Astrocyte of the hippocampus (primary cell): ENCODE data around the gene ATG4C.
A peak's percentile ranks its signal among the peaks of the same experiment; 100 is the strongest.
"Not testable (repeated sequence)": the region's sequence is repeated elsewhere in the genome, so short reads cannot be mapped to it uniquely, and the experiment has no call there.

ENCODE experiments used
- DNase-seq: peaks from one replicate; pipeline ENCODE4 v3.0.0; 2011; ENCODE audit warnings: low read depth, low spot score

Gene ATG4C

GRCh38 chr1:62774006-62774405 is 9.9 kb upstream of the ATG4C start:
- DNase-seq, result no peak

- peak; percentile 18 for DNase-seq
These were observed 8.8 kb upstream of the ATG4C start for GRCh38 chr1:62774971-62775595.

- no peak for DNase-seq
These were observed 5.7 kb upstream of the ATG4C start for GRCh38 chr1:62778208-62778607.

- DNase-seq, result peak; percentile 11
These were observed 1.9 kb upstream of the ATG4C start for GRCh38 chr1:62781841-62782543.

- DNase-seq, result not testable (repeated sequence)
These were observed 1.3 kb upstream of the ATG4C start for GRCh38 chr1:62782544-62783212.

- DNase-seq, result no peak
These were observed 805 bp downstream of the ATG4C start for GRCh38 chr1:62784509-62785365.

- no peak for DNase-seq
These were observed 6.8 kb downstream of the ATG4C start for GRCh38 chr1:62790716-62791115.

GRCh38 chr1:62794053-62794452 is 10.1 kb downstream of the ATG4C start:
- no peak for DNase-seq

- DNase-seq, result no peak
These were observed 12.3 kb downstream of the ATG4C start for GRCh38 chr1:62796221-62796620.

- no peak for DNase-seq
These were observed 15.8 kb downstream of the ATG4C start for GRCh38 chr1:62799688-62800087.

- DNase-seq, result no peak
These were observed 16.3 kb downstream of the ATG4C start for GRCh38 chr1:62800281-62800680.

- DNase-seq, result no peak
These were observed 16.9 kb downstream of the ATG4C start for GRCh38 chr1:62800825-62801306.

- no peak for DNase-seq
These were observed 25.9 kb downstream of the ATG4C start for GRCh38 chr1:62809788-62810187.

- no peak for DNase-seq
These were observed 26.7 kb downstream of the ATG4C start for GRCh38 chr1:62810420-62811274.

GRCh38 chr1:62823556-62823955 is 39.6 kb downstream of the ATG4C start:
- DNase-seq, result peak; percentile 64

GRCh38 chr1:62826901-62827300 is 43.0 kb downstream of the ATG4C start:
- no peak for DNase-seq

- DNase-seq, result not testable (repeated sequence)
These were observed 43.9 kb downstream of the ATG4C start for GRCh38 chr1:62827786-62828185.

GRCh38 chr1:62832276-62832675 is 48.3 kb downstream of the ATG4C start:
- DNase-seq, result no peak

- no peak for DNase-seq
These were observed 49.6 kb downstream of the ATG4C start for GRCh38 chr1:62833529-62833928.

GRCh38 chr1:62834400-62834961 is 50.5 kb downstream of the ATG4C start:
- DNase-seq, result no peak
